T1000 (cell line): ENCODE results near the gene CDH5.

Source experiments
- DNase-seq: peaks from one replicate; lab custom pipeline; 2025; ENCODE audit warnings: mixed read lengths; lab: John Stamatoyannopoulos, UW

Gene CDH5

GRCh38 chr16:66416939-66417700 lies 50.6 kb downstream of the CDH5 start:
- no peak for DNase-seq

GRCh38 chr16:66418165-66418962 lies 51.9 kb downstream of the CDH5 start:
- no peak for DNase-seq

GRCh38 chr16:66419527-66419926 lies 53.0 kb downstream of the CDH5 start:
- DNase-seq: no peak

- DNase-seq: no peak
Observed at GRCh38 chr16:66420396-66420795, 53.9 kb downstream of the CDH5 start.

- DNase-seq: no peak
Observed at GRCh38 chr16:66421891-66422290, 55.4 kb downstream of the CDH5 start.

GRCh38 chr16:66422366-66422765 lies 55.9 kb downstream of the CDH5 start:
- DNase-seq: no peak

- DNase-seq: no peak
Observed at GRCh38 chr16:66423177-66423576, 56.7 kb downstream of the CDH5 start.

GRCh38 chr16:66425651-66426050 lies 59.2 kb downstream of the CDH5 start:
- no peak for DNase-seq

GRCh38 chr16:66426112-66427035 lies 59.9 kb downstream of the CDH5 start:
- DNase-seq: no peak

GRCh38 chr16:66427036-66427860 lies 60.8 kb downstream of the CDH5 start, which contains the start of gene BEAN1:
Gene BEAN1, plus strand, starts transcription at chr16:66427295. Its CDS starts 10,382 bp downstream, at chr16:66437677.
- no peak for DNase-seq

- no peak for DNase-seq
Observed at GRCh38 chr16:66427871-66428681, 61.6 kb downstream of the CDH5 start.

GRCh38 chr16:66428682-66429251 lies 62.3 kb downstream of the CDH5 start:
- no peak for DNase-seq

- DNase-seq: no peak
Observed at GRCh38 chr16:66429290-66429962, 62.9 kb downstream of the CDH5 start.

- DNase-seq: no peak
Observed at GRCh38 chr16:66430214-66430613, 63.7 kb downstream of the CDH5 start.

GRCh38 chr16:66431760-66432159 lies 65.3 kb downstream of the CDH5 start:
- DNase-seq: no peak

GRCh38 chr16:66432429-66432828 lies 65.9 kb downstream of the CDH5 start:
- DNase-seq: no peak

GRCh38 chr16:66434619-66435430 lies 68.3 kb downstream of the CDH5 start:
- DNase-seq: no peak

GRCh38 chr16:66435896-66436295 lies 69.4 kb downstream of the CDH5 start:
- no peak for DNase-seq
